H1 (cell line): ENCODE data around the gene ZNF521. TPM values are rescaled to one million over a fixed set of nuclear protein-coding genes. Genes with fewer than 3 reads are reported as not detected.

Experiments used
- CTCF ChIA-PET: fragments of 300-600 bp; sonication (Branson Sonifier 250); formaldehyde crosslinking; loops from one replicate; lab custom pipeline; 2021; ENCODE audit not compliant: partially characterized antibody; lab: Charles Lee
- POLR2A ChIA-PET: fragments of 300-600 bp; sonication (Branson Sonifier 250); formaldehyde crosslinking; loops from one replicate; lab custom pipeline; 2021; ENCODE audit warnings: inconsistent platforms; ENCODE audit not compliant: partially characterized antibody; lab: Charles Lee
- DNase-seq, 2 experiments: peaks; one replicate each; pipeline versions ENCODE4 v3.0.0 to v3.0.0-alpha.2; 2010 to 2022; ENCODE audit warnings: low spot score in 2 of 2, low read depth in 1 of 2, mixed read lengths in 1 of 2
- FAIRE-seq: peaks from 2 replicates; lab custom pipeline; 2011; peaks lifted over from hg19 to GRCh38; lab: Jason Lieb, UNC
- H2AFZ ChIP-seq: 2 replicates; pipeline ENCODE4 v1.8.1; 2012; ENCODE audit warnings: low read length, inconsistent platforms
- H2AK5ac ChIP-seq: 2 replicates; pipeline ENCODE4 v1.6.1; 2013; ENCODE audit warnings: low read depth, low read length
- H2BK120ac ChIP-seq: replicated peaks from 2 replicates; pipeline ENCODE3; 2013; ENCODE audit warnings: low read depth, low read length, inconsistent platforms
- H2BK12ac ChIP-seq: 2 replicates; pipeline ENCODE4 v1.6.1; 2013; ENCODE audit warnings: low read depth, low read length
- H2BK15ac ChIP-seq: 2 replicates; pipeline ENCODE4 v1.6.1; 2013; ENCODE audit warnings: low read length
- H2BK20ac ChIP-seq: 2 replicates; pipeline ENCODE4 v1.6.1; 2013; ENCODE audit warnings: low read length
- H2BK5ac ChIP-seq: 2 replicates; pipeline ENCODE4 v1.6.1; 2013; ENCODE audit warnings: low read depth, low read length
- H3K14ac ChIP-seq: 2 replicates; pipeline ENCODE4 v1.6.1; 2013; ENCODE audit warnings: inconsistent platforms; ENCODE audit not compliant: insufficient read length
- H3K18ac ChIP-seq: 2 replicates; pipeline ENCODE4 v1.6.1; 2013; ENCODE audit warnings: low read length; ENCODE audit errors: extremely low read depth
- H3K23ac ChIP-seq: 2 replicates; pipeline ENCODE4 v1.6.1; 2013; ENCODE audit warnings: inconsistent platforms; ENCODE audit not compliant: insufficient read length
- H3K23me2 ChIP-seq: 2 replicates; pipeline ENCODE4 v1.6.1; 2013; ENCODE audit warnings: low read depth, low read length
- H3K27ac ChIP-seq: 2 replicates; pipeline ENCODE4 v1.6.1; 2011; ENCODE audit warnings: low read depth, low read length, inconsistent platforms
- H3K27me3 ChIP-seq, 4 experiments: replicated peaks in 1 of 4; 1 replicate in 1 of 4; 2 replicates in 3 of 4; pipeline versions ENCODE4 v1.6.1 to v1.8.1; 2011 to 2013; ENCODE audit warnings: low read length in 3 of 4, mild to moderate bottlenecking in 3 of 4, inconsistent platforms in 2 of 4, mixed read lengths in 2 of 4, moderate library complexity in 1 of 4; ENCODE audit not compliant: control insufficient read depth in 3 of 4, insufficient read depth in 3 of 4; ENCODE audit errors: extremely low read depth in 1 of 4
- H3K36me3 ChIP-seq, 4 experiments: 2 replicates each; pipeline versions ENCODE4 v1.6.1 to v1.8.1; 2011 to 2013; ENCODE audit warnings: mild to moderate bottlenecking in 4 of 4, low read length in 3 of 4, moderate library complexity in 2 of 4, control low read depth in 1 of 4, inconsistent platforms in 1 of 4; ENCODE audit not compliant: insufficient read depth in 4 of 4, control insufficient read depth in 2 of 4
- H3K4ac ChIP-seq: replicated peaks from 2 replicates; pipeline ENCODE3; 2013; ENCODE audit warnings: low read length, low read depth, mixed read lengths, inconsistent platforms; ENCODE audit not compliant: insufficient read length
- H3K4me1 ChIP-seq, 4 experiments: replicated peaks in 1 of 4; 1 replicate in 1 of 4; 2 replicates in 3 of 4; pipeline versions ENCODE4 v1.6.1 to v1.8.1; 2011 to 2013; ENCODE audit warnings: low read length in 3 of 4, inconsistent platforms in 2 of 4, mixed read lengths in 1 of 4; ENCODE audit not compliant: insufficient read depth in 4 of 4, control insufficient read depth in 3 of 4
- H3K4me2 ChIP-seq, 2 experiments: 2 replicates each; pipeline versions ENCODE4 v1.6.1 to v1.8.1; 2011 to 2013; ENCODE audit warnings: low read depth in 2 of 2, low read length in 2 of 2, control low read depth in 1 of 2, inconsistent platforms in 1 of 2, mild to moderate bottlenecking in 1 of 2; ENCODE audit not compliant: insufficient read depth in 1 of 2
- H3K4me3 ChIP-seq, 4 experiments: fragments of 200-600, 300-600 bp in 1 of 4; sonication (generic), shearing (Covaris generic), sonication (Bioruptor Twin) in 1 of 4; 2 replicates each; pipeline versions ENCODE4 v1.5.1 to v1.8.1; 2011 to 2016; ENCODE audit warnings: low read length in 4 of 4, low read depth in 3 of 4, control low read depth in 2 of 4, inconsistent platforms in 2 of 4, mild to moderate bottlenecking in 2 of 4, mixed read lengths in 1 of 4, moderate library complexity in 1 of 4; ENCODE audit not compliant: insufficient read depth in 2 of 4; ENCODE audit errors: extremely low read depth in 1 of 4
- H3K56ac ChIP-seq: replicated peaks from 2 replicates; pipeline ENCODE3; 2013; ENCODE audit warnings: low read depth, mild to moderate bottlenecking, mixed read lengths, low read length, inconsistent platforms; ENCODE audit not compliant: insufficient read length
- H3K79me1 ChIP-seq: 2 replicates; pipeline ENCODE4 v1.6.1; 2013; ENCODE audit warnings: low read depth, low read length, control low read depth
- H3K79me2 ChIP-seq, 2 experiments: 2 replicates each; pipeline versions ENCODE4 v1.6.1 to v1.8.1; 2012 to 2013; ENCODE audit warnings: low read length in 2 of 2, mild to moderate bottlenecking in 2 of 2, inconsistent platforms in 1 of 2; ENCODE audit not compliant: insufficient read depth in 2 of 2, control insufficient read depth in 1 of 2
- H3K9ac ChIP-seq, 4 experiments: replicated peaks in 1 of 4; 1 replicate in 1 of 4; 2 replicates in 3 of 4; pipeline versions ENCODE4 v1.6.1 to v1.8.1; 2011 to 2013; ENCODE audit warnings: low read depth in 3 of 4, low read length in 3 of 4, control low read depth in 2 of 4, mild to moderate bottlenecking in 2 of 4, moderate library complexity in 2 of 4, inconsistent platforms in 1 of 4; ENCODE audit errors: extremely low read depth in 1 of 4
- H3K9me3 ChIP-seq, 2 experiments: 2 replicates each; pipeline versions ENCODE4 v1.6.1 to v1.8.1; 2012 to 2013; ENCODE audit warnings: mild to moderate bottlenecking in 2 of 2, moderate library complexity in 2 of 2, control low read depth in 1 of 2, inconsistent platforms in 1 of 2, low read depth in 1 of 2, low read length in 1 of 2, mixed read lengths in 1 of 2; ENCODE audit not compliant: insufficient read depth in 2 of 2
- H4K20me1 ChIP-seq, 2 experiments: replicated peaks in 1 of 2; 2 replicates each; pipeline versions ENCODE3 to v1.8.1; 2011 to 2013; ENCODE audit warnings: inconsistent platforms in 2 of 2, low read length in 2 of 2, mild to moderate bottlenecking in 1 of 2; ENCODE audit not compliant: insufficient read depth in 2 of 2, control insufficient read depth in 1 of 2
- H4K5ac ChIP-seq: 2 replicates; pipeline ENCODE4 v1.6.1; 2013; ENCODE audit warnings: low read length, low read depth, mixed read lengths, inconsistent platforms; ENCODE audit not compliant: insufficient read length
- H4K8ac ChIP-seq: 2 replicates; pipeline ENCODE4 v1.8.0; 2013; ENCODE audit warnings: mild to moderate bottlenecking, moderate library complexity, low read length, inconsistent platforms; ENCODE audit not compliant: insufficient read depth; ENCODE audit errors: extremely low read depth
- H4K91ac ChIP-seq: replicated peaks from 2 replicates; pipeline ENCODE3; 2013; ENCODE audit warnings: low read length, mixed read lengths, inconsistent platforms; ENCODE audit not compliant: insufficient read length
- ASH2L ChIP-seq: fragments of 200-600, 300-600 bp; sonication (generic); IDR thresholded peaks from one replicate; pipeline ENCODE4 v1.7.1; 2017; ENCODE audit warnings: low read length
- BCL11A ChIP-seq, 2 experiments: IDR thresholded peaks; one replicate each; pipeline ENCODE4 v1.6.1; 2011; ENCODE audit warnings: low read depth in 2 of 2, low read length in 2 of 2, mild to moderate bottlenecking in 2 of 2
- CHD2 ChIP-seq: IDR thresholded peaks from 2 replicates; pipeline ENCODE4 v1.6.1; 2012; ENCODE audit warnings: low read length, improper control_type of control experiment
- EGR1 ChIP-seq: IDR thresholded peaks from 2 replicates; pipeline ENCODE4 v1.6.1; 2011; ENCODE audit warnings: low read depth, low read length, borderline replicate concordance
- GTF2F1 ChIP-seq: IDR thresholded peaks from 2 replicates; pipeline ENCODE4 v1.6.1; 2012; ENCODE audit warnings: low read depth, low read length, improper control_type of control experiment, borderline replicate concordance
- KDM4A ChIP-seq: IDR thresholded peaks from one replicate; pipeline ENCODE4 v1.7.1; 2012; ENCODE audit warnings: low read depth, mild to moderate bottlenecking, moderate library complexity, low read length, inconsistent platforms; ENCODE audit not compliant: severe bottlenecking
- NRF1 ChIP-seq: IDR thresholded peaks from 2 replicates; pipeline ENCODE4 v1.6.1; 2011; ENCODE audit warnings: mild to moderate bottlenecking, low read depth, low read length, improper control_type of control experiment
- RBBP5 ChIP-seq: IDR thresholded peaks from 2 replicates; pipeline ENCODE4 v1.7.1; 2012; ENCODE audit warnings: low read depth, mild to moderate bottlenecking, inconsistent platforms, low read length, moderate library complexity, borderline replicate concordance
- RNF2 ChIP-seq: fragments of 200-900, 300-1000 bp; sonication (generic); IDR thresholded peaks from 2 replicates; pipeline ENCODE4 v1.7.1; 2016; ENCODE audit warnings: borderline replicate concordance, low read depth, mild to moderate bottlenecking, antibody characterized with exemption, low read length; ENCODE audit not compliant: poor library complexity, severe bottlenecking; ENCODE audit errors: missing control alignments
- SP4 ChIP-seq: IDR thresholded peaks from 2 replicates; pipeline ENCODE4 v1.6.1; 2012; ENCODE audit warnings: low read length, inconsistent platforms
- TAF1 ChIP-seq: IDR thresholded peaks from 2 replicates; pipeline ENCODE4 v1.6.1; 2011; ENCODE audit warnings: mild to moderate bottlenecking, low read depth, low read length
- TCF12 ChIP-seq: IDR thresholded peaks from 2 replicates; pipeline ENCODE4 v1.6.1; 2011; ENCODE audit warnings: low read depth, mild to moderate bottlenecking, low read length
- WGBS, 2 experiments: shearing (Covaris generic) in 1 of 2; methylation state at CpG; one replicate each; pipeline versions ENCODE4 v1.1.6 to v1.1.7; 2013 to 2015; ENCODE audit warnings: low lambda C conversion rate in 2 of 2, mixed read lengths in 2 of 2, inconsistent platforms in 1 of 2, low coverage in 1 of 2, missing lambda C conversion rate in 1 of 2; ENCODE audit not compliant: insufficient replicate concordance in 2 of 2, insufficient coverage in 1 of 2, insufficient read length in 1 of 2; ENCODE audit errors: extremely low coverage in 1 of 2, missing lambda C conversion rate in 1 of 2; 5-methylcytosine and 5-hydroxymethylcytosine counted together
- polyA plus RNA-seq, 7 experiments: library from polyadenylated mRNA; depleted of rRNA in 3 of 7; stranded (reverse) in 5 of 7; unstranded in 2 of 7; fragments of >200 nt in 5 of 7; fragments of 200-250 nt in 2 of 7; gene quantifications; 1 replicate in 5 of 7; 2 replicates in 1 of 7; 4 replicates in 1 of 7; pipeline versions ENCODE4 v1.2.1 to v1.2.3, GENCODE V29; 2011 to 2013; ENCODE audit warnings: missing spikeins in 2 of 7, mixed read lengths in 2 of 7
- total RNA-seq: library from RNA; stranded (reverse); fragmentation: NEBNext Ultra II Directional; extraction: Animal tissue kit (Norgen Biotek cat#: 25700); gene quantifications from 2 replicates; pipeline ENCODE4 v1.2.1, GENCODE V29; 2021
- TF ChIP-seq, protein P1 (sequence below): IDR thresholded peaks from 2 replicates; pipeline ENCODE4 v1.6.1; 2011; ENCODE audit warnings: low read depth, mild to moderate bottlenecking, low read length; ENCODE audit not compliant: insufficient read depth

The ZNF521 gene
- total and polyA plus RNA-seq, 2 of the 8 experiments (the other 6 are each of a cell fraction or from before 2014, with no cell fraction given): 9.5 to 15.8 TPM

DNA sequence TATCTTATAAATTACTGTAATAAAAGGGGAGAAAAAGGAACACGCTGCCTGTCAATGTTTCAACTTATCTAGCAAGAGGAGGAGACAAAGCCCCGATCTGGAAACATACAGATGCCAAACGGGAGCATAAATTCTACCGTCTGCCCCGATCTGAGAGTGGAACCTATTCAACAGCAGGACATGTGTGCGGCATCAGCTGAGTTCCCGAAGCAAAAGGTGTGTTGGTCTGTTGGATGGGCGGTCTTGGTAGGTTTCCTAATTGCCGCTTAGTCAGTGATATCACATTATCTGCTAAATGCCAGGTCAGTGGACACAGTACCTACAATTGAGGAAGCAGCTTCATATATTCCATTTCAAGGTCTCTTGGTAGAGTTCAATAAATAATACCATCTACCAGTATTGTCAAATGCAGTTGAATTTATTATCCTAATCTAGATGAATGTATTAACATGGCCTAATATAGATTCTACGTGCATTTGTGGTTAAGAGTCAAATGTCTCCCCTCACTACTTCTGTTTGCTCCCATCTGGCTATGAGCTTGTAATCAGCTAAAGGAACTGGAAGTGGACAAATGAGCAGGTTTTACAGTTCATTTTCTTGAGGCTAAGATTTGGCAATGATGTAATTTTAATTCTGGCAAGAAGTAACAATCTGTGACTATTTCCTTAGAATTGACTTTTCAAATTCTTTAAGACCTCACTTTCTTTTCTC, 219.0 kb downstream of the ZNF521 start:
- no peak overlapping the region for H4K91ac ChIP-seq
- no peak overlapping the region for H3K18ac ChIP-seq
- no peaks in the 10 kb centered on the region for H3K36me3 ChIP-seq
- no peak overlapping the region for H3K4me3 ChIP-seq
- H2AFZ ChIP-seq: no peak overlapping the region
- H3K23me2 ChIP-seq: no peaks in the 10 kb centered on the region
- H2AK5ac ChIP-seq: no peak overlapping the region
- H2BK15ac ChIP-seq: no peak overlapping the region
- no peak overlapping the region for H3K4me2 ChIP-seq
- no peaks in the 10 kb centered on the region for H3K27me3 ChIP-seq
- ChIA-PET CTCF (interaction anchor here (0.6 to 2.1 kb wide), 2 partner anchors 9 to 620 kb away, joined by 3 to 7 read pairs; no protein-coding TSS in a partner anchor), POLR2A (interaction anchor here (1.3 kb wide), 1 partner anchor 9 kb away, joined by 3 read pairs; no protein-coding TSS in a partner anchor)
- H4K5ac ChIP-seq: no peak overlapping the region
- no peaks in the 10 kb centered on the region for H3K79me2 ChIP-seq
- H2BK5ac ChIP-seq: no peak overlapping the region
- H4K8ac ChIP-seq: no peak overlapping the region
- H3K23ac ChIP-seq: no peak overlapping the region
- DNase-seq (no peak), FAIRE-seq (no peak)
- 84% methylated on average over 10 of the region's 10 CpGs; no CpG with 5 or more reads in 1 of the 2 experiments for WGBS, 2 experiments
- no peak overlapping the region for H2BK120ac ChIP-seq
- H4K20me1 ChIP-seq: no peaks in the 10 kb centered on the region
- H3K27ac ChIP-seq: no peak overlapping the region
- H3K4me1 ChIP-seq: peaks cover 0 to 2% (median 0%) of the 10 kb centered on the region in 4 experiments; a peak in 1 of 7 replicates
- H3K4ac ChIP-seq: no peak overlapping the region
- no peak overlapping the region for H2BK20ac ChIP-seq
- no peak overlapping the region for H3K14ac ChIP-seq
- no peaks in the 10 kb centered on the region for H3K79me1 ChIP-seq
- no peaks in the 10 kb centered on the region for H3K9me3 ChIP-seq
- H3K56ac ChIP-seq: no peak overlapping the region
- H3K9ac ChIP-seq: no peak overlapping the region
- no peak overlapping the region for H2BK12ac ChIP-seq
- TF ChIP-seq TAF1 (no peak), RNF2 (no peak), BCL11A (IDR thresholded peaks at IDR 0.05; ENCODE audit: low read depth in 2 of 2, low read length in 2 of 2) (no peak), SP4 (no peak), RBBP5 (no peak), KDM4A (no peak), CHD2 (no peak), ASH2L (no peak), EGR1 (no peak), TCF12 (no peak), NRF1 (no peak), GTF2F1 (no peak)
- TF ChIP-seq, protein P1, sequence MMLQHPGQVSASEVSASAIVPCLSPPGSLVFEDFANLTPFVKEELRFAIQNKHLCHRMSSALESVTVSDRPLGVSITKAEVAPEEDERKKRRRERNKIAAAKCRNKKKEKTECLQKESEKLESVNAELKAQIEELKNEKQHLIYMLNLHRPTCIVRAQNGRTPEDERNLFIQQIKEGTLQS: no peak
